Upper lobe of left lung (tissue), 4 donors: ENCODE measurements around the gene DAZAP1.

Experiments
- CTCF ChIP-seq, 6 experiments: fragments of 450-650 bp in 4 of 6; fragments of 200-600 bp in 2 of 6; sonication (generic) in 2 of 6; IDR thresholded peaks; one replicate each; pipeline ENCODE4 v1.5.1; 2016 to 2019; ENCODE audit warnings: antibody characterized with exemption in 6 of 6
- POLR2AphosphoS5 ChIP-seq, 2 donors: sonication (generic); formaldehyde crosslinking; IDR thresholded peaks; one replicate each; pipeline ENCODE4 v1.5.1; 2017; ENCODE audit warnings: antibody characterized with exemption in 2 of 2

DNA sequence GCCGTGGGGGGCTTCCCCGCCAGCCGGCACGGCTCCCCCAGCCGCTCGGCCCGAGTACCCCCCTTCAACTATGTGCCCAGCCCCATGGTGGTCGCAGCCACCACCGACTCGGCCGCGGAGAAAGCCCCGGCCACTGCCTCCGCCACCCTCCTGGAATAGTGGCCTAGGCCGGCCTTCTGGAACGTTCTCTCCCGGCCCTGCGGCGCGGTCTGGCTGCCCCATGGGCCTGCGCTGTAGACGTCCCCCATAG lies 62.6 kb downstream of the DAZAP1 start:
- TF ChIP-seq CTCF (IDR thresholded peaks at IDR 0.05) (no peak), POLR2AphosphoS5 (IDR thresholded peaks at IDR 0.05) (no peak)
